G401 (cell line): ENCODE measurements around the gene DKK3. TPM values are rescaled to one million over a fixed set of nuclear protein-coding genes. Genes with fewer than 3 reads are reported as not detected.

ENCODE experiments used
- DNase-seq: peaks from one replicate; pipeline ENCODE4 v3.0.0-alpha.2; 2015; ENCODE audit warnings: low spot score
- in situ Hi-C: cut with HindIII; loops from 2 replicates; pipeline ENCODE4 v1.10.0; 2016; ENCODE audit warnings: low sequenced_read_pairs, mixed read lengths
- total RNA-seq: library from RNA; depleted of rRNA; stranded (reverse); fragments of >200 nt; shearing (Covaris generic); gene quantifications from 2 replicates; pipeline ENCODE4 v1.2.3, GENCODE V29; 2014

DKK3 gene
- total RNA-seq, 1 experiment from 2014 or later: 29.5 TPM

DNA sequence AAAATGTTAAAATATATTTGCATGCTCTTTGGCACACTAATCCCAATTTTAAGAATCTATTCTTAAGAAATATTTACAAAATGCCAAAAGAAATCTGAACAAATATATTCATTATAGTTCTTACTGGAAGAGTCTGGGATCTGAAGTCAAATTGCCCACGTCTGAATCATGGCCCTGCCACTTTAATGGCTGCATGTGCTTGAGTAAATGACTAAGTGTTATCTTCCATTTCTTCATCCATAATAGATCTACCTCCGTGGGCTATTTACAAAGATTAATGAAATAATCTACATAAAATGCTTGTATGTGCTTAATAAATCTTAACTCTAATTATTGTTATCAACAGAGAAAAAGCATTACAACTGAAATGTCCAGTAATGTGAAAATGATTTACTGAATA is 24.5 kb upstream of the DKK3 start:
- in situ Hi-C loops: no loop called here
- DNase-seq: no peak

DNA sequence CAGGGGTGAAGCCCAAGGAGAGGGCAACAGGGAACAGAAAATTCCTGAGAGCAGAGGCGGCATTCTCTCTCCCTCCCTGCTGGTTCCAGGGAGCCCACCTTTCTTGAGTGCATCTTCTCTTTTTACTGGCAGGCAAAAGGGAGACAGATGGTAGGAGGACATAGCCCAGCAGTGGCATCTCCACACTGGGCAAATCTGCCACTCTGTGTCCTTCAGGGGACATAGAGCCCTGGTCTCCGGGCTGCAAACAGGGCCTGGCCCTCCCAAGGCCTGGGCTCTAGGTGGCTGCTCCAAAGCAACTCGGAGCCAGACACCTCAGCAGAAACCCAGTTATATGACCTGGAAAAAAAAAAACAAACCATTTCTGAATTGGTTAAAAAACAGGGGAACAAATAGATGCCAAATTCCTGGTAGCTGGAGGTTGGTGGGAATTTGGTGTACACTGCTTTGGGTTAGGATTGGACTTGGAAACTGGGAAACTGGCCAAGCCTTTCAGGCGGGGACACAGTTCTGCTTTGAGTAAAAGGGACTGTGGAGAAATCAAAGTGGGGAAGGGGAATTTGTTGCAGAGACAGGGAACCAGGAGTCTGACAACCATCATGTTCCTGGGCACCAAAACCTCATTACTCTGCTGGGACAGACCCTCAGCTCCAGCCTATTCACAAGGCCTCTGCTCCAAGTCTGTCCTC is 23.6 kb upstream of the DKK3 start:
- in situ Hi-C loops: no loop called here
- peak; percentile 75 for DNase-seq

DNA sequence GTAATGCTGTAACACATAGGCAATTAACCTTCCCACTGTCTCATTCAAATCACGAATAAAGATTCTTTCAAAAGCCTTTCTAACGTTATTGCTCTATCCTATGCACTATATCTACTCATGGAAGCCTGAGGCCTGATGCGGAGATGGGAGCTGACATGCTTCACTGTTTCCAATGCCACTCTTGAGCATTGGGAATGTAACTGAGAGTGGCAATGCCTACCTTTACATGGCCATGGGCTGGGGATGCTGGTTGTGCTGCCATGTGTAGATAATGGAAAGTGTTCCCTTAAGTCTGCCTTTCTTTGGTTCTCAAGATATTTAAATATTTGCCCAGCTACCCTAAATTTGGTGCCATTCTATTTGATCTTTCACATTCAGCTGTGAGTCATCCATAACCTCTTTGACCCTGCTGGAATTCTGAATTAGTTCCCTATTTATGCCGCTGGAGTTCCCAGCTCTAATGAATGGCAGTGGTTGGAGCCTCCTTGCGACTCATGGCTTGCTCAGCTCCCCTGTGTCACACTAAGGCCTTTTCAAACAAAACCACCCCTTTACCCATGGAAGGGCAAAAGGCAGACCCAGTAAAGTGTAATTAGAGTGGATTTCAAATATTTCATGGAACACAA is 21.4 kb upstream of the DKK3 start:
- no peak for DNase-seq
- in situ Hi-C loops: no loop called here

DNA sequence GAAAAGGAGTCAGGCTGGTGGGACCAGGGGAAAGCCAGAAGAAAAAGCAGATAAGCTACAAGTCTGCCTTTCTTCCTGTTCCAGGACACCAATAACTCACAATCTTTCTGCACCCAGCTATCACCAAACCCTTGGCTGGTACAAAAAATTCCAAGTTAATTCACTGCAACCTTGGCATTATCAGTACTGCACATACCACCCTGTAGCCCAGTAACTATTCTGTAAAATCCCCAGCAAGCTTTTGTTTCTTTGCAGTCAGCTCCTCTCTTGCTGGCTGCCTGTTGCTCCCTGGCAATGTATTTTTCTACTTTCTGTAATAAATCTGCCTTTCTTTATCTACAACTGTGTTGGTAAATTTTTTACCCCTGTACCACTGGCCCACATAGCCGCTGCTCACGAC is 20.7 kb upstream of the DKK3 start:
- in situ Hi-C loops: no loop called here
- no peak for DNase-seq

DNA sequence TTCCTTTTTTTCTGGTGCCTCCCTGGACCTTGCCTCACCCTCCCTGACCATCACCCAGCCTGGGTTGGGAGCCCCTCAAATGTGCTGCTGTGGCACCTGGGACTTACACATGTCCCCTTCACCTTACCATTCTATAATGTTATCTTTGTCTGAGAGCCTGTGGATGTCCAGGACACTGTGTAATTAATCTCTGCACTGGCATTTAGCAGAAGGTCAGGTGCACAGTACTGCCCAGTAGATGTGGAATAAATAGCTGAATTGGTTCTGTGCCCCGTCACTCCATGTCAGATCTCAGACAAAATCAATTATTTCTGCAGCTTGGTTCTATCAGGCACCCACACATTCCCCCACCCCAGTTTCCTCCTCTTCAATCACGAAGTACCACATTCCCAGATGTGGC is 19.9 kb upstream of the DKK3 start:
- in situ Hi-C loops: no loop called here
- DNase-seq: no peak

DNA sequence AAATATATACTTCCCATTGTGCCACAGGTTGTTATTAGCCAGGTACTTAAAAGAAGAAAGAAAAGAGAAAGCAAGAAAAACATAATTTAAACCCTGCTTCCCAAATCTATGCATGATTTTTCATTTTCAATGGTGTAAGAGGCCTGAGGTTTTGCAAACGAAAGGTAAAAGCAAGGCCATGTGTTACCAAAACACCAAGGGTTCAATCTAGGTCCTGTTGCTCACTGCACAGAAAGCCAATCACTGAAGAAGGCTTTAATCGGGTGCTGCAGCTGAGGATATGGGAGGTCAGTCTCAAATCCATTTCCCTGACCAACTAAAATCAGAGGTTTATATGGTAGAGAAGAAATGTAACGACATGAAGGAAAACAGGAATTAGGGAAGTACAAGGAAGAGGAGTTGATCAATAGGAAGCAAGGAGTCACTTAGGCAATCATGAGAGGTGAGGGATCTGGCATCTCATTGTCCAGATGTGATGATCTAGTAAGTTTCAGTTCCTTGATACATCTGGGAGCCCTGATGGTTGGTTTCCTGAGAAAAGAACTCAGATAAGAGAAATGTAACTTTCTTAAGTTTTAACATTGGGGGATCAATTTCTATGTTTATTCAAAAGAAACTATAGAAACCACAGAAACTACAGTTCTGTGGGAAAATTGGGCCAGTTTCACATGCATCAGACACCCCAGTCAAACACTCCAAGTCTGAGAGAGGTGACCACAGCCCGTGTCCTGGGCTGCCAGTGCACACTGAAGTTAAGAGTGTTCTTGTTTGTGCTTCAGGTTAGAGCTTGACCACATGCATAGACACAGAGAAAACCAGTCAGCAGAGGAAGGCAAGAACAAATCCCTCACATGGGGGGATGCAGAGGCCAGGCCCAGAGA is 18.1 kb upstream of the DKK3 start:
- in situ Hi-C loops: no loop called here
- DNase-seq: no peak

DNA sequence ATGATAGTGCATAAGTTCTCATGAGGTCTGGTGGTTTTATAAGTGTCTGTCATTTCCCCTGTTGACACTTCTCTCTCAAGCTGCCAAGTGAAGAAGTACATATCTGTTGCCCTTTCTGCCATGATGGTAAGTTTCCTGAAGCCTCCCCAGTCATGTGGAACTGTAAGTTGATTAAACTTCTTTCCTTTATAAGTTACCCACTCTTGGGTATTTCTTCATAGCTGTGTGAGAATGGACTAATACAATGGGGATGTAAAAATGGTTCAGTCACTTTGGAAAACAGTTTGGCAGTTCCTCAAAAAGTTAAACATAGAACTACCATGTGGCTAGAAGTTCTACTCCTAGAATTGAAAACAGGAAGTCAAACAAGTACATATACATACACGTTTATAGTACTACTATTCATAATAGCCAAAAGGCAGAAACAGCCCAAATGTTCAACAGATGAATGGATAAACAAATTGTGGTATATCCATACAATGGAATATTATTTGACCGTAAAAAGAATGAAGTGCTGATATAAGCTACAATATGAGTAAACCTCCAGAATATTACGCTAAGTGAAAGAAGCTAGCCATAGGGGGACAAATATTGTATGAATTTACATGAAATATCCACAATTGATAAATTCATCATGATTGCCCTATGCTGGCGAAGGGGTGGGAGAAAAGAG is 16.0 kb upstream of the DKK3 start:
- in situ Hi-C loops: no loop called here
- DNase-seq: no peak

DNA sequence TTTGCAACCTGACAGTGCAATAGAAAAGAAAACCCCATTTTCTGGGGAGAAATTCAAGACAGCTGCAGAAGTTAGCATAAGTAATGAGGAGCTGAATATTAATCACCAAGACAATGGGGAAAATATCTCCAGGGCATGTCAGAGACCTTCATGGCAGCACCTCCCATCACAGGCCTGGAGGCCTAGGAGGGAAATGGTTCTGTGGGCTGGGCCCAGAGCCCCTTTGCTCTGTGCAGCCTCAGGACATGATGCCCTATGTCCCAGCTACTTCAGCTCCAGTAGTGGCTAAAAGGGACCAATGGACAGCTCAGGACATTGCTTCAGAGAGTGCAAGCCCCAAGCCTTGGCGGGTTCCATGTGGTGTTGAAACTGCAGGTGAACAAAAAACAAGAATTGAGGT is 14.6 kb upstream of the DKK3 start:
- in situ Hi-C loops: no loop called here
- no peak for DNase-seq

DNA sequence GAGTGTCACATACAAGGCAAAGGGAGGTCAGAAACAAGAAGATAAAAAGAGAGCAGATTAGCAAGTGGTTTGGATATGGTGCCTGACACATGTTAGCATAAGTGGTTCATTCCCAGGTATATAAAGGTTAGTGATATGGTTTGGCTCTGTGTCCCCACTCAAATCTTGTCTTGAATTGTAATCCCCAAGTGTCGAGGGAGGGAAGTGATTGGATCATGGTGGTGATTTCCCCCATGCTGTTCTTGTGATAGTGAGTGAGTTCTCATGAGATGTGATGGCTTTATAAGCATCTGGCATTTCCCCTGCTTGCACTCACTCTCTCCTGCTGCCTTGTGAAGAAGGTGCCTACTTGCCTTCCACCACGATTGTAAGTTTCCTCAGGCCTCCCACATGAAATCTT is 12.1 kb upstream of the DKK3 start:
- in situ Hi-C loops: no loop called here
- DNase-seq: no peak

DNA sequence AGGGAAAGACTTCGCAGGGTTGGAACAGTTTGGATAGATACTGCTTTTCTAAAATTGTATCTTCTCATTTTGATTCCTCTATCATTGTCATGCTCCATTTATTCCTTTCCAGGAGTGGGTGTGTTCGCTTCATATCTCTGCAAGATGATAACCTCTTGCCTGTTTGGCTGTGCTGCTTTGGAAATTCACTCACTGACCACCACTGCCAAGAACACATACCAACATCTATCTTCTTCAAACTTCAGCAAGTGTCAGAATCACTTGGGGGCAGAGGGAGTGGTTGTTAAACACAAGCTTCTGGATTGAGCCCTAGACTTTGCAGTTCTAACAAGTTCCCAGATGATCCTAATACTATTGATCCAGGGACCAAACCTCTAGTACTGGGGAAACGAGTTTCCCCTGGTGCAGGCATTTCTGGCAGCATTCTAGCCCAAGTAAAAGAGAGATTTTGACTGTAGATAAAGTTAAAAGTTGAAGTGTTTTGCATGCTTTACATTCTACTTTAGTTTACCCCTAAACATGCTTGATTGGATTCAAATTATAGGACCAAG is 11.5 kb upstream of the DKK3 start:
- no peak for DNase-seq
- in situ Hi-C loops: no loop called here

DNA sequence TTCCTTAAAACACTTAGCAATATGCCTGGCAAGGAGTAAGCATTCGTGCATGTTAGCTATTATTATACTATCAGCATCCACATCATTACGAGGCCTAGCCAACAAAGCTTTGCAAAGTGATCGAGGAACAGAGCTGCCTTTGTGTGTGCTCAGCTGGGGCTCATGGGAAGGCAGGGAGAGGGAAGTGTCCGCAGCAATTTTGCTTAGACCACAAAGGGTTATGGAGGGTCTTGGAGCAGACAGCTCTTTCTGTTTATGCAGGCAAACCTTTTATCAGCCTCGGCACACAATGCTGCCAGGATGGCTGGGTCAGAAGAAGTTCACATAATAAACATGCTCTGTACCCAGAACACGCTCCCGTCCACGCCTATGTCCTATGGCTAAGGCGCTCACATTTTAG is 10.9 kb upstream of the DKK3 start:
- in situ Hi-C loops: no loop called here

DNA sequence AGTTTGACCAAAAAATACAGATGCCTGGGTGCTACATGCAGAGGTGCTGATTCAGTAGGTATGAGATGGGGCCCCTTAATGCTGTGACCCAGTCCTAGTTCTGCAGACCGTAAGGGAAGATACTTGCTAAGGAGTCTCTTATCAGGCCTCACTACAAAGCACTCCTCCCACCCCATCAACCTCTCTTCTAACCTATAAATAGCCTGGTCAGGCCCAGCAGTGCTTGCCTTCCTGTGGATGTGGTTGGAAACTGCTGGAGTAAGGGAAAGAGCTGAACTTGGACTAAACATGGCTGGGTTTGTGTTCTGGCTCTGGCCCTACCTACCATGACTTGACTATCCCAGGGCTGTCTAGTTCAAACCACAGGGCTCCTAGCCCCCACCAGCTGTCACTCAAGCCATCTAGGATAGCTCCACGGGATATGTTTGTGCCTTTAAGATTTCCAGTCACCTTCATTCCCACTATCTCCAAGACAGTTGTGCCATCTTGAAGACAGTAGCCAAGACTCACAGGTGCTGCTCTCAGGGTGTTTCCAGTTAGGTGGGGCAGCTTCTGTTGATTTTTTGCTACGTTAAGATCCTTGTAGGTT is 9.5 kb upstream of the DKK3 start:
- DNase-seq: no peak
- in situ Hi-C loops: no loop called here

More for the DNA sequence above, 10.9 kb upstream of the DKK3 start:
- DNase-seq: no peak

DNA sequence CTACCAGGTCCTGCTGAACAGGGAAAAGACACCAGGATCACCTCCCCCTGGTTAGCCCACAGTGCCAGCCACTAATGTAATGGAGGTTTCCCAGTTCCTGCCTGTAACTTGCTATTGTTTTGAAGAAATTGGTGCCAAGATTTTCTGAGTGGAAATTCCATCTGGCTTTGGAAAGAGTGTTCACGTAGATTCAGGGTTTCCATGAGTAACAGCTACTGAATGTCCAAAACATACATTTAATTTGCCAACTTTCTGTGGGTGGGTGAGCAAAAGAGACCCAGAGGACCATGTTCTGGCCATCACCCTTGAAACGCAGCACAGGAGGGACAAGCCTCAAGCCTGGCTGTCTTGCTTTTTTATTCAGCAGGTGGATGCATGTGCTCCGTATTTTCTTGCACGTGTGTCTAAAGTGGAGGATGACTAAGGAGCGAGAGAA is 8.8 kb upstream of the DKK3 start:
- no peak for DNase-seq
- in situ Hi-C loops: no loop called here

DNA sequence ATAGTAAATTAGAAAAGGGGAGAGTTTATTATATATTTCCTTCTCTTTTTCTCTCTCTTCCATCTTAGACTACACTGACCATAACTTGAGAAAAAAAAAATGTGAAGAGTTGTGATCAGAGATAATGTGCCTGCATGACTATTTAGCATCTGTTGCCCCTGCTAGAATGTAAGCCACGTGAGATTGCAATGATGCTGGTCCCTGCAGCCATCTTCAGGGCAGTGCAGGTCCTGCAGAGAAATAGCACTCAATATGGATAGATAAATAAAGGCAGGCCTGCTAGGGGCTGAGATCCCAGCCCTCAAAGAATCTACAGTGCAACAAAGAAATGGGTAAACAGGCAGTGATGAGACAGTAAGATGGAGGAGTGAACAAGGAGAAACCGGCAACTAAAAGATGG is 7.8 kb upstream of the DKK3 start:
- DNase-seq: no peak
- in situ Hi-C loops: no loop called here

DNA sequence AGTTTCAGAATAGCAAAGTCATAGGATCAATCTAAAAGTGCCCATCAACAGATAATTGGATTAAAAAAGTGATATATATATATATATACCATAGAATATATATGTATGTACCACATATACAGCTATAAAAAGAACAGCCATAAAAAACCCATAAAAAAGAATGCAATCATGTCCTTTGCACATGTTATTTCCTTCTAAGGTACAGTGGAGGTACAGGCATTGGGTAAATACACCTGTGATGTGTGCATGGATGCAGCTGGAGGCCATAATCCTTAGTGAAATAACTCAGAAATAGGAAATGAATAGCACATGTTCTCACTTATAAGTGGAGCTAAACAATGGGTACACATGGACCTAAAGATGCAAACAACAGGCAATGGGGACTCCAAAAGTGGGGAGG is 7.1 kb upstream of the DKK3 start:
- in situ Hi-C loops: no loop called here
- DNase-seq: no peak

DNA sequence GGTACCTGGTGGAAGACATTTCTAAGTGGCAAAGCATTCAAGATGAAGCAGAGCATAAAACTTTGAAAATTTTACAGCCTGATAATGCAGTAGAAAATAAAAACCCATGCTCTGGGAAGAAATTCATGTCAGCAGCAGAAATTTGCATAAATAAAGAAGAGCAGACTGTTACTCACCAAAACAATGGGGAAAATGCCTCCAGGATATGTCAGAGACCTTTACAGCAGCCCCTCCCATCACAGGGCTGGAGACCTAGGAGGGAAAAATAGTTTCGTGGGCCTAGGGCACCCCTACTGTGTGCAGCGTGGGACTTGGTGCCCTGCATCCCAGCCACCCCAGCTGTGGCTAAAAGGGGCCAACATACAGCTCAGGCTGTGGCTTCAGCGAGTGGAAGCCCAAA is 5.4 kb upstream of the DKK3 start:
- in situ Hi-C loops: no loop called here
- no peak for DNase-seq

DNA sequence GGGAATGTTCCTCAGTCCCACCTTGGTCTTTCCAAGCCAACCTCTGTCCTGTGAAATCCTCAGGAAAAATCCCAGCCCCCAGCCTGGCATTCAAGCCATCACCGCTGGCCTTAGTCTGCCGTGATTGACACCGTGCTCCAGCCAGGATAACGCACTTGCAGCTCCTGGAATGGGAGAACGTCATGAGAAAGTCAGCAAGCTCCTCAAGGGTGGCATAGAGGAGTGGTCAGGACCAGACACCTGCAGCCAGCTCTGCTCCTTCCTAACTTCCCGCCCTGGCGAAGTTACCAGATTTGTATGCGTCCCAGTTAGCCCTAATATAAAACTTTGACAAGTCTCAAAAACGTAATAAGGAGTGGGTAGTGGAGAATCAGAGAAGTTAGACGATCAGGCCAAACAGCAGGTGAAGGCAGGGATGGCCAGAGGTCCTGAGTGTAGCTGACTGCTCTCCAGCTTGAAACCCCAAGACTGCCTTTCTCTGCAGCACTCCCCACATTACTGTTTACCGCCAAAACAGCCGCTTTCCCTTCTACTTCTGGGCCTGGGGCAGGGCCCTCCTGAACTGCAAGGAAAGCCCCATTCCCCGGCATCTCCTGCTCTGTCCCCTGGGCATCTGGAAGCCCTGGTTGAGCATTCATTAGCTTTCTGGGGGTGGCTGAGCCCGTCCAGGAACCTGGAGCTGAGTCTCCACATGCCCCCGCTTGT is 1.3 kb upstream of the DKK3 start:
- no peak for DNase-seq
- in situ Hi-C loops: no loop called here

DNA sequence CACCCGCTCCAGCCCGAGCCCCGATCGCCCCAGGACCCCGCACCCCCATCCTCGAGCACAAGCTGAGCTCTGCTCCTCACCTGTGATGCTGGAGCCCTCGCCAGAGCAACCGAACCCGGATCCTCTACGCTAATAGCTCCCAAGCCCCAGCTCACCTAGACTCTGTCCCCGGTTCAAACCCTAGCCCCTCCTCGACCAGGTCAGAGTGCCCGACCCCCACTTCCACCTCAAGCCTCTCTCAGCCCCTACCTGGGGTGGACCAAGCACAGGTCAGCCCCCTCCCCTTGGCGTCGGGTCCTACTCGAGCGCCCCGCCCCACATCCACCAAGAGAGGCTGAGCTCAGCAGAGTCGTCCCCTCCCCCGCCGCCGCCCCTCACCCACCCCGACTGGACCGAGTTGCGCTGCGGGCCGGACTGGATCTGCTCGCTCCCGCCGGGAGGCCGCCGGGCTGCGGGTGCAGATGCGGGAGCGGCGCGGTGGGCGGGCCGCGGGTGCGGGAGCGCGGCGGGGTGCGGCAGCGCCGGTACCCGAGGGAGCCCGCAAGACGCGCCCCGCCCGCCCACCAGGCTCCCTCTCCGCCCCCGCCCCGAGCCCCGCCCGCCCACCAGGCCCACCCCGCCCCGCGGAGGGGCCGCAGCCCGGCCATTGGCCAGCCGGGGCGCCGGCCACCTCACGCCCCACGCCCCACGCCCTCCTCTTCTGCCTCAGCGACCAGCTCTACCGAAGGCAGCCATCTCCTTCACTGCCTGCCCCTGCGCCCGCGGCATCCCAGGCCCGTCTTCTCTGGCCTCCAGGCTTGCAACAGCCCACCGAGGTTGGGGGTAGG is 577 bp upstream of the DKK3 start:
- peak; percentile 69 for DNase-seq
- in situ Hi-C loops: no loop called here
